ENCODE data around the gene NFKBIB. TPM values are rescaled to one million over a fixed set of nuclear protein-coding genes. Genes with fewer than 3 reads are reported as not detected.

Gene NFKBIB
- total RNA-seq, 1 donor from 2014 or later, result 18.0 TPM

DNA sequence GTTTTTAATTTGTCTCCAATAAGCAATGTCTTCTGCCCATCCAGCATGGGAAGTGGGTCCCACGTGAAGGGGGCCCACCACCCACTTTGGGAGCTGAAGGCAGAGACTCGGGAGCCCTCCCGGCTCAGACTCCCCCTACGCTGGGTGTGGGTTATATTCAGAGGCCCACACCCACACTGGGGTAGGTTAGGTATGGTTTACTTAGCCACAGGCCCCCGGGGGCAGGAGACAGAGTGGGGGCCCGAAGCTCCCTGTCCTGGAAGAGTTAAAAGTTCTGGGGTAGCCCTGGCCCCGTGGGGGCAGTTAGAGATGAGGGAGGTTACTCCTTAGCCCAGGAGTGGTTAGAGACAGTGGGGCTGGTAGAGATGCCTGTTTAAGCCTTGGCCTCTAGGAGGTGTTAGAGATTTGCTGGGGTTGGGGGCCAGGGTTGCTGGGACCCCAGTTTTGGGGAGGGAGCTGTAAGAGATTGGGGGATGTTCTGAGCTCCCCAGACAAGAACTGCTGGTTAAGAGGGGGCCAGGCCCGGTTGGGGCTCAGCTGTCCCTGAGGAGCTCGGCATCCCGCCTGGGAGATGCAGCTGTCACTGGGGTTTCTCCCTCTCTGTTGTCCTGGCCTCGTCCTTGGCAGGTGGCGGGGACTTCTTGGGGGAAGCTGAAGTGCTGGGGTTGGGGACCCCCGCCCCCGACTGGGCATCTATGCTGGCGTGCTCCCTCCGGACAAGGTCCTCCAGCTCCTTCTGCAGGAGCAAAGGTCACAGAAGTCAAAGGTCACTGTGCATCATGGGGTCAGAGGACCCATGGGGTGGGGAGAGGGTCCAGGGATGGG is 21.0 kb upstream of the NFKBIB start:
- Mint-ChIP-seq H3K9me3 (ENCODE audit: unreplicated experiment) (no peaks in the 10 kb centered on the region), H3K27ac (ENCODE audit: unreplicated experiment) (no peak overlapping the region), H3K4me1 (ENCODE audit: unreplicated experiment) (no peaks in the 10 kb centered on the region), H3K27me3 (ENCODE audit: unreplicated experiment) (no peaks in the 10 kb centered on the region), H3K4me3 (ENCODE audit: unreplicated experiment) (no peak overlapping the region), H3K36me3 (ENCODE audit: unreplicated experiment) (peaks cover 12% of the 10 kb centered on the region)
- TF ChIP-seq, protein P1, sequence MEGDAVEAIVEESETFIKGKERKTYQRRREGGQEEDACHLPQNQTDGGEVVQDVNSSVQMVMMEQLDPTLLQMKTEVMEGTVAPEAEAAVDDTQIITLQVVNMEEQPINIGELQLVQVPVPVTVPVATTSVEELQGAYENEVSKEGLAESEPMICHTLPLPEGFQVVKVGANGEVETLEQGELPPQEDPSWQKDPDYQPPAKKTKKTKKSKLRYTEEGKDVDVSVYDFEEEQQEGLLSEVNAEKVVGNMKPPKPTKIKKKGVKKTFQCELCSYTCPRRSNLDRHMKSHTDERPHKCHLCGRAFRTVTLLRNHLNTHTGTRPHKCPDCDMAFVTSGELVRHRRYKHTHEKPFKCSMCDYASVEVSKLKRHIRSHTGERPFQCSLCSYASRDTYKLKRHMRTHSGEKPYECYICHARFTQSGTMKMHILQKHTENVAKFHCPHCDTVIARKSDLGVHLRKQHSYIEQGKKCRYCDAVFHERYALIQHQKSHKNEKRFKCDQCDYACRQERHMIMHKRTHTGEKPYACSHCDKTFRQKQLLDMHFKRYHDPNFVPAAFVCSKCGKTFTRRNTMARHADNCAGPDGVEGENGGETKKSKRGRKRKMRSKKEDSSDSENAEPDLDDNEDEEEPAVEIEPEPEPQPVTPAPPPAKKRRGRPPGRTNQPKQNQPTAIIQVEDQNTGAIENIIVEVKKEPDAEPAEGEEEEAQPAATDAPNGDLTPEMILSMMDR (IDR thresholded peaks at IDR 0.05), result no peak
- no peak for DNase-seq (ENCODE audit: extremely low spot score, unreplicated experiment)

DNA sequence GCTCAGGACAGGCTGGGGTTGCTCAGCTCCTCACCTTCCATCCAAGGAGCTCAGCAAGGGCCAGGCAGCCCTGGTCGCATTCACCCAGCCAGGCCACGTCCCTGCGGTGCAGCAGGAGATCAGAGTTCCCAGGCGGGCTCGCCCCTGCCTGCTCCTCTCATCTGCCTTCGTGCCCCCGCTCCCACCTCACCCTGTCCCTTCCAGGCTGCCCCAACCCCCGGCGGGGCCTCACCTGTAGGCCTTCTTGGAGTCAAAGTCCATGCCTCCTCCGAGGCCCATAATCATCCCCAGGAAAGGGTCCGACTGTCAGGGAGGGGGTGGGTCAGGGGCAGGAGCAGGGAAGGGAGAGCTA is 20.4 kb upstream of the NFKBIB start:
- TF ChIP-seq, protein P1 (IDR thresholded peaks at IDR 0.05), result no peak
- H3K36me3 Mint-ChIP-seq (ENCODE audit: unreplicated experiment), result peaks cover 12% of the 10 kb centered on the region
- no peak overlapping the region for H3K4me3 Mint-ChIP-seq (ENCODE audit: unreplicated experiment)

DNA sequence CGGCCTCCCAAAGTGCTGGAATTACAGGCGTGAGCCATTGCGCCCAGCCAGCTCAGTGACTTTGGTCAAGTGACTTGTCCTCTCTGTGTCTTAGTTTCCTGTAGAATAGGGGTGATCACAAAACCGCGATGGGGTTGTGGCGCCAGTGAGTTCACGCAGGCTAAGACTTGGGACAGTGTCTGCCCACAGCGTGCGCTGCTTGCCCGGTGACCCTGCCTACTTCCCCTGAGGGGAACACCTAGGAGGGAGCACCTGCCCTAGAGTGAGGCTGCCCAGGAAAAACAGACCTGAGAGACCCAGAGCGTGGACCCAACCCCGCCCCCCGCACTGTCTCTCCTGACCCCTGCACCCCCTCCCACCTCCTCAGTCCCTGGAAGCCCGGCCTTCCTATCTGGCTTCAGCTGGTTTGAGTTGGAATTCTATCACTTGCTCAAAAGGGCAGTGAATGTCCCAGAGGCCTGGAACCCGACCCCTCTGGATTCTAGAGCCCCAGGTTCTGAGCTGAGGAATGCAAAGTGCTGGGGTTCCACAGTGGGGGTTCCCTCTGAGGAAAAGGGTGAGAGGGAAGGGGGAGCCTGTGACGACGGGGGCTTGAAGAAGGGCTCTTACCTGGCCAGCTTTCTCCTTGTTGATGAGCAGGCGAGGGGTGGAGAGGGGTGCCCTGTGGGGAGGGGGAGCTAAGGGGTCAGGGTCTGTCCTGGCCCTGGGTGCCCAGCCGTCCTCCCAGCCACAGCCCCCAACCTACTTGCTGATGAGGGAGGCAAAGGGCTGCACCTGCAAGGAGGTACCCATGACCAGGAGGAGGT is 19.5 kb upstream of the NFKBIB start:
- TF ChIP-seq, protein P1 (IDR thresholded peaks at IDR 0.05), result no peak
- peaks cover 12% of the 10 kb centered on the region for H3K36me3 Mint-ChIP-seq (ENCODE audit: unreplicated experiment)
- no peak for DNase-seq (ENCODE audit: extremely low spot score, unreplicated experiment)
- no peaks in the 10 kb centered on the region for H3K4me1 Mint-ChIP-seq (ENCODE audit: unreplicated experiment)
- no peak overlapping the region for H3K4me3 Mint-ChIP-seq (ENCODE audit: unreplicated experiment)
- no peak overlapping the region for H3K27ac Mint-ChIP-seq (ENCODE audit: unreplicated experiment)
- H3K9me3 Mint-ChIP-seq (ENCODE audit: unreplicated experiment), result no peaks in the 10 kb centered on the region
- H3K27me3 Mint-ChIP-seq (ENCODE audit: unreplicated experiment), result no peaks in the 10 kb centered on the region

More for the DNA sequence above, 20.4 kb upstream of the NFKBIB start:
- Mint-ChIP-seq H3K4me1 (ENCODE audit: unreplicated experiment) (no peaks in the 10 kb centered on the region), H3K9me3 (ENCODE audit: unreplicated experiment) (no peaks in the 10 kb centered on the region), H3K27ac (ENCODE audit: unreplicated experiment) (no peak overlapping the region), H3K27me3 (ENCODE audit: unreplicated experiment) (no peaks in the 10 kb centered on the region)
- DNase-seq (ENCODE audit: extremely low spot score, unreplicated experiment), result no peak

DNA sequence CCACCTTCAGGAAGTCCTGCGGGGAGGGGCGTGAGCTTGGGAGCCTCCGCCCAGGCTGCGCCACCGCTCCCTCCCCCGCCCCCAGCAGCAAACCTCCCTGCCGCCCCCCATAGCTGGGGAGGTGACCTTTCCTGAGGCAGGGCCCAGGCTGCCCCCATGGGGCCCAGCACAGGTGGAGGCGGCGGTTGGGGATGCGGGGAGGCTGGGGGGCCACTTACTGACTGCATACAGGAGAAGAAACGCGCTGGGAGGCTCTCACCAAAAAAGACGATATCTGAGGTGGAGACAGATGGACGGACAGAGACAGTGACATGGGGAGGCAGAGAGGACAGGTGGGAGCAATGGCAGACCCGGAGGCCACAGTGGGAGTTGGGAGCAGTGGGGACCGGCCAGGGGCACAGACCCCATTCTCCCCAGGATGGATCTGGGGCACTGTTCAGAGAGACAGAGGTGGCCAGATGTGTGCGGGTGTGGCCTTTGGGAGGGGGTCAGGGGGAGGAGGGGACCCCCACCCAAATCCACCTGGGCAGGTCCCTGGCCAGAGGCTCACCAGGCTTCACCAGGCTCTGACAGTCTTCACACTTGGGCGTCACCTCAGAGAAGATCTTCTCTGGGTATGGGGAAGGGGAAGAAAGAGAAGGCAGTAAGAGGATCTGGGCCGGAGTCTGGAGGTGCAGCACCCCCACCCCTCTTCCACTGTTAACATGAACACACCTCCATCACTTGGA is 18.7 kb upstream of the NFKBIB start:
- H3K4me1 Mint-ChIP-seq (ENCODE audit: unreplicated experiment), result no peaks in the 10 kb centered on the region
- H3K36me3 Mint-ChIP-seq (ENCODE audit: unreplicated experiment), result peaks cover 12% of the 10 kb centered on the region
- TF ChIP-seq, protein P1 (IDR thresholded peaks at IDR 0.05), result no peak
- no peak overlapping the region for H3K4me3 Mint-ChIP-seq (ENCODE audit: unreplicated experiment)
- H3K27ac Mint-ChIP-seq (ENCODE audit: unreplicated experiment), result no peak overlapping the region
- H3K9me3 Mint-ChIP-seq (ENCODE audit: unreplicated experiment), result no peaks in the 10 kb centered on the region
- no peaks in the 10 kb centered on the region for H3K27me3 Mint-ChIP-seq (ENCODE audit: unreplicated experiment)
- DNase-seq (ENCODE audit: extremely low spot score, unreplicated experiment), result no peak
